Stimulated activated naive CD4-positive, alpha-beta T cell treated with Interleukin-2 at 50 U/mL for 16 hours (primary cell): Measurements from ENCODE around the gene CRACDL.

Experiments used
- DNase-seq: peaks from one replicate; lab custom pipeline; 2025; lab: John Stamatoyannopoulos, UW

CRACDL gene

GRCh38 chr2:98924038-98924830 is 11.8 kb downstream of the CRACDL start:
- DNase-seq, result no peak

- no peak for DNase-seq
These were observed 12.6 kb downstream of the CRACDL start for GRCh38 chr2:98923244-98923940.

- DNase-seq, result no peak
These were observed 15.0 kb downstream of the CRACDL start for GRCh38 chr2:98921062-98921461.

GRCh38 chr2:98917031-98917471 is 19.0 kb downstream of the CRACDL start:
- DNase-seq, result no peak

GRCh38 chr2:98915751-98916358 is 20.2 kb downstream of the CRACDL start:
- DNase-seq, result no peak

- no peak for DNase-seq
These were observed 21.1 kb downstream of the CRACDL start for GRCh38 chr2:98914713-98915580.

GRCh38 chr2:98913916-98914712 is 21.9 kb downstream of the CRACDL start:
- DNase-seq, result no peak

- DNase-seq, result no peak
These were observed 22.8 kb downstream of the CRACDL start for GRCh38 chr2:98912957-98913915.

GRCh38 chr2:98912221-98912851 is 23.7 kb downstream of the CRACDL start:
- DNase-seq, result no peak

GRCh38 chr2:98911376-98912154 is 24.5 kb downstream of the CRACDL start:
- DNase-seq, result no peak

- no peak for DNase-seq
These were observed 25.0 kb downstream of the CRACDL start for GRCh38 chr2:98911126-98911375.

- DNase-seq, result no peak
These were observed 25.5 kb downstream of the CRACDL start for GRCh38 chr2:98910349-98911125.

- DNase-seq, result no peak
These were observed 26.5 kb downstream of the CRACDL start for GRCh38 chr2:98909317-98910211.

- no peak for DNase-seq
These were observed 27.1 kb downstream of the CRACDL start for GRCh38 chr2:98908931-98909316.

GRCh38 chr2:98907966-98908905 is 27.8 kb downstream of the CRACDL start:
- DNase-seq, result no peak

GRCh38 chr2:98907385-98907784 is 28.6 kb downstream of the CRACDL start:
- DNase-seq, result no peak
